HEK293 (cell line): ENCODE data around the gene SULT1C3.

ENCODE experiments used
- CTCF ChIA-PET: fragments of 350-600 bp; formaldehyde crosslinking; extraction: SDS; loops from one replicate; lab custom pipeline; 2021; ENCODE audit warnings: antibody characterized with exemption; lab: Yijun Ruan, JAX
- POLR2A ChIA-PET: fragments of 300-600 bp; formaldehyde crosslinking; extraction: SDS; loops from one replicate; lab custom pipeline; 2020; ENCODE audit warnings: antibody characterized with exemption, inconsistent platforms; lab: Yijun Ruan, JAX
- H3K27ac ChIP-seq: fragments of 200-500 bp; sonication (Bioruptor generic); 2 replicates; pipeline ENCODE4 v1.5.1; 2014; ENCODE audit warnings: low read depth, low read length, control low read depth, inconsistent platforms; ENCODE audit errors: extremely low read depth
- H3K36me3 ChIP-seq, 2 experiments: fragments of 200-500 bp in 1 of 2; sonication (Bioruptor generic) in 1 of 2; 1 replicate in 1 of 2; 2 replicates in 1 of 2; pipeline ENCODE4 v1.5.1; 2014 to 2017; ENCODE audit warnings: inconsistent platforms in 2 of 2, low read length in 2 of 2; ENCODE audit not compliant: control insufficient read depth in 2 of 2, insufficient read depth in 1 of 2
- H3K4me1 ChIP-seq: fragments of 200-500 bp; sonication (Bioruptor generic); 2 replicates; pipeline ENCODE4 v1.5.1; 2014; ENCODE audit warnings: mild to moderate bottlenecking, low read length, inconsistent platforms; ENCODE audit not compliant: control insufficient read depth, insufficient read depth
- H3K4me3 ChIP-seq: 2 replicates; pipeline ENCODE4 v1.5.1; 2011; ENCODE audit warnings: low read depth, mild to moderate bottlenecking, control low read depth, low read length, moderate library complexity
- H3K9me3 ChIP-seq: fragments of 200-500 bp; sonication (Bioruptor generic); 2 replicates; pipeline ENCODE4 v1.5.1; 2014; ENCODE audit warnings: low read depth, low read length, inconsistent platforms; ENCODE audit not compliant: control insufficient read depth, insufficient read depth
- GFI1B ChIP-seq: fragments of 450-650 bp; formaldehyde crosslinking; IDR thresholded peaks from 2 replicates; pipeline ENCODE4 v1.5.1; 2016; ENCODE audit warnings: missing biosample characterization, missing genetic modification characterization
- GLI4 ChIP-seq: fragments of 450-650 bp; formaldehyde crosslinking; IDR thresholded peaks from 2 replicates; pipeline ENCODE4 v1.5.1; 2016; ENCODE audit warnings: missing biosample characterization, missing genetic modification characterization
- KLF8 ChIP-seq: fragments of 450-650 bp; formaldehyde crosslinking; IDR thresholded peaks from 2 replicates; pipeline ENCODE4 v1.5.1; 2016; ENCODE audit warnings: missing biosample characterization, missing genetic modification characterization
- MYNN ChIP-seq: fragments of 450-650 bp; formaldehyde crosslinking; IDR thresholded peaks from 2 replicates; pipeline ENCODE4 v1.5.1; 2016; ENCODE audit warnings: missing biosample characterization, missing genetic modification characterization, borderline replicate concordance
- MZF1 ChIP-seq: fragments of 450-650 bp; formaldehyde crosslinking; IDR thresholded peaks from 2 replicates; pipeline ENCODE4 v1.5.1; 2017; ENCODE audit warnings: missing biosample characterization, missing genetic modification characterization, borderline replicate concordance
- SETDB1 ChIP-seq: IDR thresholded peaks from one replicate; pipeline ENCODE4 v1.6.1; 2017; ENCODE audit warnings: mild to moderate bottlenecking, low read length, moderate library complexity, mixed read lengths; ENCODE audit not compliant: insufficient read length
- TCF7L2 ChIP-seq: IDR thresholded peaks from 2 replicates; pipeline ENCODE4 v1.6.1; 2011; ENCODE audit warnings: low read depth, mild to moderate bottlenecking, inconsistent platforms, low read length, moderate library complexity, borderline replicate concordance
- WT1 ChIP-seq: fragments of 450-650 bp; formaldehyde crosslinking; IDR thresholded peaks from 2 replicates; pipeline ENCODE4 v1.5.1; 2016; ENCODE audit warnings: missing biosample characterization, missing genetic modification characterization
- YY2 ChIP-seq: fragments of 450-650 bp; formaldehyde crosslinking; IDR thresholded peaks from 2 replicates; pipeline ENCODE4 v1.5.1; 2016; ENCODE audit warnings: missing biosample characterization, missing genetic modification characterization
- ZBTB8A ChIP-seq: fragments of 450-650 bp; formaldehyde crosslinking; IDR thresholded peaks from 2 replicates; pipeline ENCODE4 v1.5.1; 2016; ENCODE audit warnings: missing biosample characterization, missing genetic modification characterization
- ZFP3 ChIP-seq: fragments of 450-650 bp; formaldehyde crosslinking; IDR thresholded peaks from 2 replicates; pipeline ENCODE4 v1.5.1; 2016; ENCODE audit warnings: low read depth, missing biosample characterization, missing genetic modification characterization
- ZNF10 ChIP-seq: fragments of 450-650 bp; formaldehyde crosslinking; IDR thresholded peaks from 2 replicates; pipeline ENCODE4 v1.5.1; 2017; ENCODE audit warnings: missing biosample characterization, missing genetic modification characterization
- ZNF121 ChIP-seq: fragments of 450-650 bp; formaldehyde crosslinking; IDR thresholded peaks from 2 replicates; pipeline ENCODE4 v1.5.1; 2016; ENCODE audit warnings: missing biosample characterization, missing genetic modification characterization
- ZNF311 ChIP-seq: fragments of 450-650 bp; formaldehyde crosslinking; IDR thresholded peaks from 2 replicates; pipeline ENCODE4 v1.5.1; 2017; ENCODE audit warnings: missing biosample characterization, missing genetic modification characterization, borderline replicate concordance
- ZNF324 ChIP-seq: fragments of 450-650 bp; formaldehyde crosslinking; IDR thresholded peaks from 2 replicates; pipeline ENCODE4 v1.5.1; 2016; ENCODE audit warnings: missing biosample characterization, missing genetic modification characterization
- ZNF354C ChIP-seq: fragments of 450-650 bp; formaldehyde crosslinking; IDR thresholded peaks from 2 replicates; pipeline ENCODE4 v1.5.1; 2016; ENCODE audit warnings: missing biosample characterization, missing genetic modification characterization, low read depth, borderline replicate concordance
- ZNF404 ChIP-seq: fragments of 450-650 bp; formaldehyde crosslinking; IDR thresholded peaks from 2 replicates; pipeline ENCODE4 v1.5.1; 2017; ENCODE audit warnings: missing biosample characterization, missing genetic modification characterization
- ZNF416 ChIP-seq: fragments of 450-650 bp; formaldehyde crosslinking; IDR thresholded peaks from 2 replicates; pipeline ENCODE4 v1.5.1; 2016; ENCODE audit warnings: missing biosample characterization, missing genetic modification characterization
- ZNF433 ChIP-seq: fragments of 450-650 bp; formaldehyde crosslinking; IDR thresholded peaks from 2 replicates; pipeline ENCODE4 v1.5.1; 2016; ENCODE audit warnings: missing biosample characterization, missing genetic modification characterization, low read depth
- ZNF514 ChIP-seq: fragments of 450-650 bp; formaldehyde crosslinking; IDR thresholded peaks from 2 replicates; pipeline ENCODE4 v1.5.1; 2016; ENCODE audit warnings: missing biosample characterization, missing genetic modification characterization
- ZNF530 ChIP-seq: fragments of 450-650 bp; formaldehyde crosslinking; IDR thresholded peaks from 2 replicates; pipeline ENCODE4 v1.5.1; 2016; ENCODE audit warnings: low read depth, missing biosample characterization, missing genetic modification characterization
- ZNF654 ChIP-seq: fragments of 450-650 bp; formaldehyde crosslinking; IDR thresholded peaks from 2 replicates; pipeline ENCODE4 v1.5.1; 2016; ENCODE audit warnings: low read depth, missing biosample characterization, missing genetic modification characterization
- ZNF658 ChIP-seq: fragments of 450-650 bp; formaldehyde crosslinking; IDR thresholded peaks from 2 replicates; pipeline ENCODE4; 2016; ENCODE audit warnings: missing biosample characterization, missing genetic modification characterization
- ZNF664 ChIP-seq: fragments of 450-650 bp; formaldehyde crosslinking; IDR thresholded peaks from 2 replicates; pipeline ENCODE4 v1.5.1; 2016; ENCODE audit warnings: missing biosample characterization, missing genetic modification characterization
- ZNF791 ChIP-seq: fragments of 450-650 bp; formaldehyde crosslinking; IDR thresholded peaks from 2 replicates; pipeline ENCODE4 v1.5.1; 2016; ENCODE audit warnings: missing biosample characterization, missing genetic modification characterization
- ZNF843 ChIP-seq: fragments of 450-650 bp; formaldehyde crosslinking; IDR thresholded peaks from 2 replicates; pipeline ENCODE4 v1.5.1; 2016; ENCODE audit warnings: missing biosample characterization, missing genetic modification characterization
- ZXDB ChIP-seq: fragments of 450-650 bp; formaldehyde crosslinking; IDR thresholded peaks from 2 replicates; pipeline ENCODE4 v1.5.1; 2016; ENCODE audit warnings: missing biosample characterization, missing genetic modification characterization
- TF ChIP-seq, protein P1 (sequence below): fragments of 450-650 bp; formaldehyde crosslinking; IDR thresholded peaks from 2 replicates; pipeline ENCODE4 v1.5.1; 2016; ENCODE audit warnings: missing biosample characterization, missing genetic modification characterization
- TF ChIP-seq, protein P2 (sequence below): IDR thresholded peaks from 2 replicates; pipeline ENCODE4 v1.6.1; 2011; ENCODE audit warnings: mild to moderate bottlenecking, low read depth, low read length, borderline replicate concordance

Gene SULT1C3

DNA sequence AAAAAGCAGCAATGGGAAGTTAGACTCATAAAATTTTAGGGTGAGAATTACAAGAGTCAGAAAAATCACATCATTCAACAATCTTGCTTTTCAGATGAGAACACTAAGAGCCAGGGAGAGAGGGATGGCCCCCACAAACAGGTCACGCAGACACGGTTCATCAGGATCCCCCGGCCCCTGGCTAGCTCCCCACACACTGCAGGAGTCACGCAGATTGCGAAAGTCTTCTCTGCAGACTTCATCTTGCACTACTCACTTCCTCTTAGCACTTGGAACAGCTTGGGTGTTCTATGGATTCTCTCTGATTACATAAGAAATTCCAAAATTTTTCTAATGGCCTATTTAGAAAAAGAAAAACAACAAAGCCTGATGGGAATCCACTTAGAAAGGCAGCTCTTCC, 27.3 kb downstream of the SULT1C3 start:
- no peak overlapping the region for H3K4me3 ChIP-seq
- POLR2A ChIA-PET: no interaction called here
- no peaks in the 10 kb centered on the region for H3K9me3 ChIP-seq
- no peak overlapping the region for H3K27ac ChIP-seq
- CTCF ChIA-PET: no interaction called here
- TF ChIP-seq ZXDB (tag by site-specific recombination) (no peak), ZNF416 (tag by site-specific recombination) (no peak)
- TF ChIP-seq, all 188 proteins: peak for 0
- Histone ChIP-seq H3K36me3 (no peaks in the 10 kb centered on the region), H3K4me1 (no peaks in the 10 kb centered on the region)

GRCh38 chr2:108268001-108268400, 28.2 kb downstream of the SULT1C3 start:
- H3K9me3 ChIP-seq: no peaks in the 10 kb centered on the region
- no peaks in the 10 kb centered on the region for H3K36me3 ChIP-seq
- CTCF ChIA-PET: no interaction called here
- no peaks in the 10 kb centered on the region for H3K4me1 ChIP-seq
- POLR2A ChIA-PET: no interaction called here
- no peak overlapping the region for H3K4me3 ChIP-seq
- TF ChIP-seq ZNF324 (tag by site-specific recombination): no peak
- TF ChIP-seq WT1 (tag by site-specific recombination): no peak
- TF ChIP-seq ZNF433: no peak
- TF ChIP-seq MYNN (tag by site-specific recombination): no peak
- TF ChIP-seq GLI4 (tag by site-specific recombination): no peak
- no peak for TF ChIP-seq SETDB1
- TF ChIP-seq, protein P1, sequence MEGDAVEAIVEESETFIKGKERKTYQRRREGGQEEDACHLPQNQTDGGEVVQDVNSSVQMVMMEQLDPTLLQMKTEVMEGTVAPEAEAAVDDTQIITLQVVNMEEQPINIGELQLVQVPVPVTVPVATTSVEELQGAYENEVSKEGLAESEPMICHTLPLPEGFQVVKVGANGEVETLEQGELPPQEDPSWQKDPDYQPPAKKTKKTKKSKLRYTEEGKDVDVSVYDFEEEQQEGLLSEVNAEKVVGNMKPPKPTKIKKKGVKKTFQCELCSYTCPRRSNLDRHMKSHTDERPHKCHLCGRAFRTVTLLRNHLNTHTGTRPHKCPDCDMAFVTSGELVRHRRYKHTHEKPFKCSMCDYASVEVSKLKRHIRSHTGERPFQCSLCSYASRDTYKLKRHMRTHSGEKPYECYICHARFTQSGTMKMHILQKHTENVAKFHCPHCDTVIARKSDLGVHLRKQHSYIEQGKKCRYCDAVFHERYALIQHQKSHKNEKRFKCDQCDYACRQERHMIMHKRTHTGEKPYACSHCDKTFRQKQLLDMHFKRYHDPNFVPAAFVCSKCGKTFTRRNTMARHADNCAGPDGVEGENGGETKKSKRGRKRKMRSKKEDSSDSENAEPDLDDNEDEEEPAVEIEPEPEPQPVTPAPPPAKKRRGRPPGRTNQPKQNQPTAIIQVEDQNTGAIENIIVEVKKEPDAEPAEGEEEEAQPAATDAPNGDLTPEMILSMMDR (tag by site-specific recombination): no peak
- no peak for TF ChIP-seq GFI1B (tag by site-specific recombination)
- TF ChIP-seq ZNF530 (tag by site-specific recombination): no peak
- TF ChIP-seq MZF1 (tag by site-specific recombination): no peak
- TF ChIP-seq ZFP3 (tag by site-specific recombination): no peak
- no peak for TF ChIP-seq ZNF843 (tag by site-specific recombination)
- TF ChIP-seq ZNF658 (tag by site-specific recombination): no peak
- no peak for TF ChIP-seq ZXDB (tag by site-specific recombination)
- TF ChIP-seq ZBTB8A: no peak
- TF ChIP-seq ZNF514: no peak
- TF ChIP-seq ZNF354C (tag by site-specific recombination): no peak
- TF ChIP-seq YY2 (tag by site-specific recombination): no peak
- H3K27ac ChIP-seq: no peak overlapping the region

GRCh38 chr2:108270346-108270745, 30.6 kb downstream of the SULT1C3 start:
- no peaks in the 10 kb centered on the region for H3K36me3 ChIP-seq
- no peak for TF ChIP-seq KLF8
- TF ChIP-seq TCF7L2: no peak
- TF ChIP-seq ZNF10 (tag by site-specific recombination): no peak
- no peak for TF ChIP-seq ZNF664 (tag by site-specific recombination)
- TF ChIP-seq ZNF791 (tag by site-specific recombination): no peak
- no peak for TF ChIP-seq ZNF404 (tag by site-specific recombination)
- no peak for TF ChIP-seq ZNF654
- TF ChIP-seq, protein P2, sequence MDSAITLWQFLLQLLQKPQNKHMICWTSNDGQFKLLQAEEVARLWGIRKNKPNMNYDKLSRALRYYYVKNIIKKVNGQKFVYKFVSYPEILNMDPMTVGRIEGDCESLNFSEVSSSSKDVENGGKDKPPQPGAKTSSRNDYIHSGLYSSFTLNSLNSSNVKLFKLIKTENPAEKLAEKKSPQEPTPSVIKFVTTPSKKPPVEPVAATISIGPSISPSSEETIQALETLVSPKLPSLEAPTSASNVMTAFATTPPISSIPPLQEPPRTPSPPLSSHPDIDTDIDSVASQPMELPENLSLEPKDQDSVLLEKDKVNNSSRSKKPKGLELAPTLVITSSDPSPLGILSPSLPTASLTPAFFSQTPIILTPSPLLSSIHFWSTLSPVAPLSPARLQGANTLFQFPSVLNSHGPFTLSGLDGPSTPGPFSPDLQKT: no peak
- TF ChIP-seq ZNF843 (tag by site-specific recombination): no peak
- no peak for TF ChIP-seq ZNF121 (tag by site-specific recombination)
- TF ChIP-seq ZNF311 (tag by site-specific recombination): no peak
- ChIA-PET CTCF (no interaction called here), POLR2A (no interaction called here)
- no peaks in the 10 kb centered on the region for H3K9me3 ChIP-seq
- H3K4me3 ChIP-seq: no peak overlapping the region
- no peaks in the 10 kb centered on the region for H3K4me1 ChIP-seq
- H3K27ac ChIP-seq: no peak overlapping the region
